Loucy (cell line): Measurements from ENCODE around the gene ILF3.
A peak's percentile ranks its signal among the peaks of the same experiment; 100 is the strongest.

Experiments
- H2AFZ ChIP-seq: fragments of 200-600 bp; sonication (generic); 2 replicates; pipeline ENCODE4 v1.6.0; 2016; ENCODE audit warnings: antibody characterized with exemption, mild to moderate bottlenecking, low read length, moderate library complexity
- H3F3A ChIP-seq: fragments of 200-600 bp; 2 replicates; pipeline ENCODE4 v1.6.0; 2016; ENCODE audit warnings: antibody characterized with exemption, low read depth, mild to moderate bottlenecking
- H3K27me3 ChIP-seq: fragments of 200-600 bp; sonication (generic); 2 replicates; pipeline ENCODE4 v1.6.1; 2014; ENCODE audit warnings: low read length, mild to moderate bottlenecking; ENCODE audit not compliant: insufficient read depth, poor library complexity, severe bottlenecking
- H3K36me3 ChIP-seq: fragments of 200-600 bp; sonication (generic); 2 replicates; pipeline ENCODE4 v1.6.1; 2016; ENCODE audit warnings: low read length; ENCODE audit not compliant: insufficient read depth
- H3K4me1 ChIP-seq: fragments of 200-600 bp; sonication (generic); 2 replicates; pipeline ENCODE4 v1.5.1; 2014; ENCODE audit warnings: low read length, mild to moderate bottlenecking; ENCODE audit not compliant: insufficient read depth, poor library complexity, severe bottlenecking
- H3K4me2 ChIP-seq: fragments of 200-600 bp; sonication (generic); 2 replicates; pipeline ENCODE4 v1.6.0; 2014; ENCODE audit warnings: antibody characterized with exemption, low read length, low read depth, mild to moderate bottlenecking; ENCODE audit not compliant: poor library complexity, severe bottlenecking
- H3K4me3 ChIP-seq: fragments of 200-600 bp; sonication (generic); 2 replicates; pipeline ENCODE4 v1.5.1; 2014; ENCODE audit warnings: low read length, mild to moderate bottlenecking, mixed read lengths; ENCODE audit not compliant: poor library complexity, severe bottlenecking
- H3K79me2 ChIP-seq: fragments of 200-600 bp; sonication (generic); 2 replicates; pipeline ENCODE4 v1.6.1; 2014; ENCODE audit warnings: low read length; ENCODE audit not compliant: insufficient read depth
- H3K9ac ChIP-seq: fragments of 200-600 bp; sonication (generic); 2 replicates; pipeline ENCODE4 v1.6.0; 2014; ENCODE audit warnings: mild to moderate bottlenecking, low read depth, low read length, moderate library complexity; ENCODE audit not compliant: poor library complexity, severe bottlenecking
- H3K9me2 ChIP-seq: fragments of 200-600 bp; sonication (generic); replicated peaks from 2 replicates; pipeline ENCODE4 v1.6.1; 2016; ENCODE audit warnings: low read depth, low read length, mixed read lengths
- H3K9me3 ChIP-seq: fragments of 200-600 bp; sonication (generic); 2 replicates; pipeline ENCODE4 v1.6.1; 2014; ENCODE audit warnings: mild to moderate bottlenecking, antibody characterized with exemption, low read length, low read depth; ENCODE audit not compliant: insufficient read depth
- H4K20me1 ChIP-seq: fragments of 200-600 bp; sonication (generic); 2 replicates; pipeline ENCODE4 v1.6.0; 2014; ENCODE audit warnings: antibody characterized with exemption, low read length, mild to moderate bottlenecking; ENCODE audit not compliant: insufficient read depth, poor library complexity, severe bottlenecking
- EZH2phosphoT487 ChIP-seq: fragments of 200-600 bp; IDR thresholded peaks from 2 replicates; pipeline ENCODE4 v1.6.1; 2018; ENCODE audit warnings: antibody characterized with exemption, mild to moderate bottlenecking, moderate library complexity, borderline replicate concordance
- TF ChIP-seq, protein P1 (sequence below): fragments of 200-600 bp; sonication (generic); conservative IDR thresholded peaks from 2 replicates; pipeline ENCODE4 v1.5.1; 2014; ENCODE audit warnings: mild to moderate bottlenecking, antibody characterized with exemption, low read length

Gene ILF3

DNA sequence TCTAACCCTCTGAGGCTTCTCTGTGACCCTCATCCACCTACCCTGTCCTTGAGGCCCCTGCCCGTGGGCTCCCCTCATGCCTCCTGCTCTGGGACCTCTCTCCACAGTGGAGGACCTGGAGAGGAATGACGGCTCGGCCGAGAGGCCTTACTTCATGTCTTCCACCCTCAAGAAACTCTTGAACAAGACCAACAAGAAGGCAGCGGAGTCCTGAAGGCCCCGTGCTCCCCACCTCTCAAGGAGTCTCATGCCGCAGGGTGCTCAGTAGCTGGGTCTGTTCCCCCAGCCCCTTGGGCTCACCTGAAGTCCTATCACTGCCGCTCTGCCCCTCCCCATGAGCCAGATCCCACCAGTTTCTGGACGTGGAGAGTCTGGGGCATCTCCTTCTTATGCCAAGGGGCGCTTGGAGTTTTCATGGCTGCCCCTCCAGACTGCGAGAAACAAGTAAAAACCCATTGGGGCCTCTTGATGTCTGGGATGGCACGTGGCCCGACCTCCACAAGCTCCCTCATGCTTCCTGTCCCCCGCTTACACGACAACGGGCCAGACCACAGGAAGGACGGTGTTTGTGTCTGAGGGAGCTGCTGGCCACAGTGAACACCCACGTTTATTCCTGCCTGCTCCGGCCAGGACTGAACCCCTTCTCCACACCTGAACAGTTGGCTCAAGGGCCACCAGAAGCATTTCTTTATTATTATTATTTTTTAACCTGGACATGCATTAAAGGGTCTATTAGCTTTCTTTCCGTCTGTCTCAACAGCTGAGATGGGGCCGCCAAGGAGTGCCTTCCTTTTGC is 10.8 kb upstream of the ILF3 start:
- Histone ChIP-seq H4K20me1 (no peaks in the 10 kb centered on the region), H3F3A (no peaks in the 10 kb centered on the region), H3K4me1 (peaks cover 21% of the 10 kb centered on the region), H3K36me3 (peaks cover 2% of the 10 kb centered on the region; the same call in 1 of the 2 replicates), H3K79me2 (no peaks in the 10 kb centered on the region), H3K27me3 (no peaks in the 10 kb centered on the region), H3K4me3 (peak overlapping the region; percentile 33), H3K4me2 (peak overlapping the region; percentile 38), H3K9ac (peak overlapping the region; percentile 47), H3K9me3 (no peaks in the 10 kb centered on the region), H3K9me2 (no peaks in the 10 kb centered on the region), H2AFZ (no peak overlapping the region)
- no peak for TF ChIP-seq EZH2phosphoT487
- TF ChIP-seq, protein P1, sequence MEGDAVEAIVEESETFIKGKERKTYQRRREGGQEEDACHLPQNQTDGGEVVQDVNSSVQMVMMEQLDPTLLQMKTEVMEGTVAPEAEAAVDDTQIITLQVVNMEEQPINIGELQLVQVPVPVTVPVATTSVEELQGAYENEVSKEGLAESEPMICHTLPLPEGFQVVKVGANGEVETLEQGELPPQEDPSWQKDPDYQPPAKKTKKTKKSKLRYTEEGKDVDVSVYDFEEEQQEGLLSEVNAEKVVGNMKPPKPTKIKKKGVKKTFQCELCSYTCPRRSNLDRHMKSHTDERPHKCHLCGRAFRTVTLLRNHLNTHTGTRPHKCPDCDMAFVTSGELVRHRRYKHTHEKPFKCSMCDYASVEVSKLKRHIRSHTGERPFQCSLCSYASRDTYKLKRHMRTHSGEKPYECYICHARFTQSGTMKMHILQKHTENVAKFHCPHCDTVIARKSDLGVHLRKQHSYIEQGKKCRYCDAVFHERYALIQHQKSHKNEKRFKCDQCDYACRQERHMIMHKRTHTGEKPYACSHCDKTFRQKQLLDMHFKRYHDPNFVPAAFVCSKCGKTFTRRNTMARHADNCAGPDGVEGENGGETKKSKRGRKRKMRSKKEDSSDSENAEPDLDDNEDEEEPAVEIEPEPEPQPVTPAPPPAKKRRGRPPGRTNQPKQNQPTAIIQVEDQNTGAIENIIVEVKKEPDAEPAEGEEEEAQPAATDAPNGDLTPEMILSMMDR, result no peak

DNA sequence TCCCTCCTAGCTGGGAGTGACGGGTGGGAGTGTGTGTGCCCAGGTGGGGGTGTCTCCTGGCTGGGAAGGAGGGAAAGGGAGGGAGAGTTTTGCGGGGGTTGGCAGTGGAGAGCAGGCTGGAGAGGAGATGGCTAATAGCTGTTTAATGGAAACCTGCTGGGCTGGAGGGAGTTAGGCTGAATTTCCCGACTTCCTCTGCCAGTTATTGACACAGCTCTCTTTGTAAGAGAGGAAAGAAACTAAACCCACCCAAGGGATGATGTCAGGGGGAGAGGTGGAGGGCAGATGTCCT is 10.2 kb upstream of the ILF3 start:
- H3K9me2 ChIP-seq, result no peaks in the 10 kb centered on the region
- peak overlapping the region; percentile 47 for H3K9ac ChIP-seq
- no peak for TF ChIP-seq EZH2phosphoT487
- TF ChIP-seq, protein P1, result no peak
- H3K9me3 ChIP-seq, result no peaks in the 10 kb centered on the region
- H3K4me1 ChIP-seq, result peaks cover 21% of the 10 kb centered on the region
- peak overlapping the region; percentile 38 for H3K4me2 ChIP-seq
- peak overlapping the region; percentile 33 for H3K4me3 ChIP-seq
- no peaks in the 10 kb centered on the region for H3K27me3 ChIP-seq
- H4K20me1 ChIP-seq, result no peaks in the 10 kb centered on the region
- no peak overlapping the region for H2AFZ ChIP-seq
- H3F3A ChIP-seq, result no peaks in the 10 kb centered on the region
- no peaks in the 10 kb centered on the region for H3K79me2 ChIP-seq
- H3K36me3 ChIP-seq, result peaks cover 2% of the 10 kb centered on the region; the same call in 1 of the 2 replicates

DNA sequence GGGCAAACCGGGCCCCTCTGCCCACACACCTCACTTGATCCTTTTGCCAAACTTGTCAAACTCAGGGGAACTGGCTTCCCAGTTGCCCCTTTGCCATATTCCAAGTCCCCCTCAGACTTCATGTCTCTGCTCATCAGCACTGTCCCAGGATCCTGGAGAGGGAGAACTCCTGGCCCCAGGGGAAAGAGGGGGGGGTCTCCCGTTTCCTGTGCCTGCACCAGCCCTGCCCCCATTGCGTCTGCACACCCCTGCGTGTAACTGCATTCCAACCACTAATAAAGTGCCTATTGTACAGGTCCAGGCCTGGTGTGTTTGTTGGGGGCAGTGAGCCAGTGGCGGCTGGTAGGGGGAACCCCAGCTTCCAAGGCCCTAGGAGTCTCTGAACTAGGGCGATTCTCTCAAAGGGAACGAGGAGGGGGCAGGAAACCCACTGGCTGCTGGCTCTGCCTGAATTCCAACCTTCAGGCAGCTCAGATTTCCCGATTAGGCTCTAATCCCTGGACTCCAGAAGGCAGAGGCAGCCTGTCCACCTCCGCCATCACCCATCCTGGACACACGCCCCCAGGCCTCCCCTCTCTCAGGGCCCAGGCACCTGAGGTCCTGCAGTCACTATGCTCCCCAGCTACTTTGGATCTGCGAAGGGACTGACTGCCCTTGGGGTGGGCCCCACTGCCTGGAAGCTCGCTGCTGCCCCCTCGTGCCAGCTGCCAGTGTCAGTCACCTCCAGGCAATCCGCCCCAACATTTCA is 9.7 kb upstream of the ILF3 start:
- Histone ChIP-seq H3K9me2 (no peaks in the 10 kb centered on the region), H3F3A (no peaks in the 10 kb centered on the region), H4K20me1 (no peaks in the 10 kb centered on the region), H3K4me3 (no peak overlapping the region), H3K4me1 (peaks cover 21% of the 10 kb centered on the region), H2AFZ (no peak overlapping the region), H3K4me2 (peak overlapping the region; percentile 38), H3K9me3 (no peaks in the 10 kb centered on the region), H3K9ac (peak overlapping the region; percentile 47), H3K79me2 (no peaks in the 10 kb centered on the region), H3K36me3 (peaks cover 2% of the 10 kb centered on the region; the same call in 1 of the 2 replicates), H3K27me3 (no peaks in the 10 kb centered on the region)
- TF ChIP-seq, protein P1, result peak; percentile 81
- TF ChIP-seq EZH2phosphoT487, result no peak
